GM12878 (cell line): Measurements from ENCODE around the gene TMEM61. TPM values are rescaled to one million over a fixed set of nuclear protein-coding genes. Genes with fewer than 3 reads are reported as not detected.

ENCODE experiments used
- BRCA1 ChIP-seq: IDR thresholded peaks from 2 replicates; pipeline ENCODE4 v1.6.1; 2011; ENCODE audit warnings: low read depth, low read length, improper control_type of control experiment
- CREB1 ChIP-seq: IDR thresholded peaks from 2 replicates; pipeline ENCODE4 v1.6.1; 2012; ENCODE audit warnings: low read depth, mild to moderate bottlenecking, inconsistent platforms
- CTCF ChIP-seq, 3 experiments: IDR thresholded peaks in 2 of 3; conservative IDR thresholded peaks in 1 of 3; 2 replicates each; pipeline ENCODE4 v1.5.1; 2011; ENCODE audit warnings: low read depth in 3 of 3, low read length in 3 of 3, mild to moderate bottlenecking in 3 of 3, control low read depth in 2 of 3, moderate library complexity in 2 of 3, inconsistent platforms in 1 of 3, mixed read lengths in 1 of 3; ENCODE audit not compliant: control insufficient read depth in 2 of 3, insufficient read depth in 1 of 3; ENCODE audit errors: extremely low read depth in 1 of 3
- EGR1 ChIP-seq, 2 experiments: IDR thresholded peaks; 1 replicate in 1 of 2; 2 replicates in 1 of 2; pipeline ENCODE4 v1.6.1; 2011 to 2012; ENCODE audit warnings: low read depth in 2 of 2, low read length in 2 of 2, borderline replicate concordance in 1 of 2, mild to moderate bottlenecking in 1 of 2, moderate library complexity in 1 of 2
- FOXK2 ChIP-seq: fragments of 450-650 bp; IDR thresholded peaks from 2 replicates; pipeline ENCODE4 v1.6.1; 2017; ENCODE audit warnings: mild to moderate bottlenecking, moderate library complexity
- JUNB ChIP-seq: IDR thresholded peaks from 2 replicates; pipeline ENCODE4 v1.6.1; 2016; ENCODE audit warnings: antibody characterized with exemption, mild to moderate bottlenecking
- MYB ChIP-seq: fragments of 150-350 bp; IDR thresholded peaks from 2 replicates; pipeline ENCODE4 v1.6.1; 2014; ENCODE audit warnings: mild to moderate bottlenecking, low read depth, low read length, borderline replicate concordance
- NFYA ChIP-seq: IDR thresholded peaks from 2 replicates; pipeline ENCODE4 v1.6.1; 2011; ENCODE audit warnings: low read depth, mild to moderate bottlenecking, low read length, improper control_type of control experiment, borderline replicate concordance
- NR2F1 ChIP-seq: fragments of 450-650 bp; conservative IDR thresholded peaks from 2 replicates; pipeline ENCODE4 v1.6.1; 2017; ENCODE audit warnings: mild to moderate bottlenecking
- NRF1 ChIP-seq: conservative IDR thresholded peaks from 2 replicates; pipeline ENCODE4 v1.6.1; 2011; ENCODE audit warnings: mild to moderate bottlenecking, low read depth, low read length, improper control_type of control experiment
- PBX3 ChIP-seq: IDR thresholded peaks from 2 replicates; pipeline ENCODE4 v1.6.1; 2011; ENCODE audit warnings: mild to moderate bottlenecking, low read depth, low read length, moderate library complexity; ENCODE audit not compliant: insufficient replicate concordance
- SRF ChIP-seq, 2 experiments: IDR thresholded peaks; 2 replicates each; pipeline ENCODE4 v1.6.1; 2011; ENCODE audit warnings: low read depth in 2 of 2, low read length in 2 of 2, mild to moderate bottlenecking in 1 of 2, moderate library complexity in 1 of 2
- STAT3 ChIP-seq: IDR thresholded peaks from 2 replicates; pipeline ENCODE4 v1.6.1; 2011; ENCODE audit warnings: low read depth, low read length, improper control_type of control experiment
- ZBED1 ChIP-seq: IDR thresholded peaks from 2 replicates; pipeline ENCODE4 v1.6.1; 2016; ENCODE audit warnings: borderline replicate concordance
- ZBTB33 ChIP-seq: fragments of 450-650 bp; IDR thresholded peaks from 2 replicates; pipeline ENCODE4 v1.6.1; 2017; ENCODE audit warnings: mild to moderate bottlenecking
- ZNF24 ChIP-seq: fragments of 450-650 bp; IDR thresholded peaks from 2 replicates; pipeline ENCODE4 v1.6.1; 2017; ENCODE audit warnings: antibody characterized with exemption, mild to moderate bottlenecking
- ZNF687 ChIP-seq: fragments of 450-650 bp; IDR thresholded peaks from 2 replicates; pipeline ENCODE4 v1.6.1; 2017; ENCODE audit warnings: mild to moderate bottlenecking, moderate library complexity
- ZZZ3 ChIP-seq: IDR thresholded peaks from 2 replicates; pipeline ENCODE4 v1.6.1; 2011; ENCODE audit warnings: low read depth; ENCODE audit not compliant: control insufficient read depth, insufficient read length
- polyA plus RNA-seq, 11 experiments: library from polyadenylated mRNA; depleted of rRNA in 4 of 11; unstranded in 6 of 11; stranded (reverse) in 5 of 11; fragments of >200 nt; fragmentation: Nextera tagmentation in 4 of 11; fragmentation: Illumina TruSeq in 1 of 11; extraction: Ambion mirVana in 4 of 11; extraction: Trizol in 1 of 11; gene quantifications; 1 replicate in 1 of 11; 2 replicates in 10 of 11; pipeline versions ENCODE4 v1.2.1 to v1.2.3, GENCODE V29; 2011 to 2016; ENCODE audit warnings: inconsistent platforms in 2 of 11, missing spikeins in 2 of 11, low read depth in 1 of 11
- total RNA-seq, 4 experiments: library from RNA; depleted of rRNA in 3 of 4; stranded (reverse); fragments of >200 nt in 3 of 4; fragmentation: Illumina TruSeq in 1 of 4; extraction: Trizol in 1 of 4; gene quantifications; 2 replicates each; pipeline versions ENCODE4 v1.2.1 to v1.2.3, GENCODE V29; 2013 to 2021

TMEM61 gene
- total and polyA plus RNA-seq, 10 of the 15 experiments (the other 5 are each of a cell fraction or from before 2014, with no cell fraction given), result not detected

- no peak for TF ChIP-seq ZNF24
- no peak for TF ChIP-seq NR2F1
- TF ChIP-seq EGR1 (IDR thresholded peaks at IDR 0.05; ENCODE audit: borderline replicate concordance in 1 of 2, low read depth in 2 of 2, low read length in 2 of 2), result no peak
- no peak for TF ChIP-seq CTCF (IDR thresholded peaks at IDR 0.05 in 2 of 3, conservative IDR thresholded peaks at IDR 0.05 in 1 of 3; ENCODE audit: control insufficient read depth in 2 of 3, extremely low read depth in 1 of 3, insufficient read depth in 1 of 3, low read depth in 3 of 3, low read length in 3 of 3)
- 0 out of 2 replicates have a peak, but pooled peaks have one; percentile 13 for TF ChIP-seq JUNB
- TF ChIP-seq FOXK2, result no peak
- no peak for TF ChIP-seq ZBED1
- TF ChIP-seq CREB1, result no peak
- TF ChIP-seq NRF1, result no peak
- TF ChIP-seq SRF (IDR thresholded peaks at IDR 0.05; ENCODE audit: low read depth in 2 of 2, low read length in 2 of 2), result no peak
- no peak for TF ChIP-seq NFYA
- no peak for TF ChIP-seq BRCA1
- TF ChIP-seq ZZZ3, result no peak
- TF ChIP-seq ZBTB33, result no peak
- TF ChIP-seq STAT3, result no peak
- peak; percentile 91 for TF ChIP-seq ZNF687
- no peak for TF ChIP-seq MYB
- no peak for TF ChIP-seq PBX3
- TF ChIP-seq, all 136 proteins: peak for 4
These were observed 17.6 kb upstream of the TMEM61 start (continued) for GRCh38 chr1:54962612-54963395.
